Lower leg skin (tissue), 3 donors: ENCODE results near the gene CTSA.

Experiments used
- POLR2A ChIP-seq, 2 donors: fragments of 450-650 bp; IDR thresholded peaks; one replicate each; pipeline ENCODE4 v1.6.1; 2016 to 2017; ENCODE audit warnings: antibody characterized with exemption in 2 of 2, mild to moderate bottlenecking in 1 of 2, moderate library complexity in 1 of 2
- TF ChIP-seq, protein P1 (sequence below), 3 donors: fragments of 450-650 bp; IDR thresholded peaks; one replicate each; pipeline ENCODE4 v1.5.1; 2016; ENCODE audit warnings: antibody characterized with exemption in 3 of 3, mild to moderate bottlenecking in 3 of 3, moderate library complexity in 2 of 3

DNA sequence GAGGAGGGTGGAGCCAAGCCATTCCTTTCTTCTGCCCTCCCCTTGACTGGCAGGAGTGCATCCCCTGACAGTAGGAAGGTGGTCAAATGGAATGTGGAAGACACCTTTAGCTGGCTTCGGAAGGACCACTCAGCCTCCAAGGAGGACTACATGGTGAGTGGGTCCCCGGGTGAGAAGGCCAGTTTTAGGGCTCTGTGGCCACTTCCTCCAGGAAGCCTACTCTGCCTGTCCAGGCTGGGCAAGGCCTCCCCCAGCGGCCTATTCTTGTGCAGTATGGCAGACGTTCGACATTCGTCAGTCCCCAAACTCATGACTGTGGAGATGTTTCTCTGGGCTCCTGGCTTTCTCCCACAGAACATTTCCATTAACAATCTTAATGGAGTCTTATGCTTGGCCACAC lies 52.5 kb downstream of the CTSA start:
- no peak for TF ChIP-seq POLR2A (IDR thresholded peaks at IDR 0.05)
- TF ChIP-seq, protein P1, sequence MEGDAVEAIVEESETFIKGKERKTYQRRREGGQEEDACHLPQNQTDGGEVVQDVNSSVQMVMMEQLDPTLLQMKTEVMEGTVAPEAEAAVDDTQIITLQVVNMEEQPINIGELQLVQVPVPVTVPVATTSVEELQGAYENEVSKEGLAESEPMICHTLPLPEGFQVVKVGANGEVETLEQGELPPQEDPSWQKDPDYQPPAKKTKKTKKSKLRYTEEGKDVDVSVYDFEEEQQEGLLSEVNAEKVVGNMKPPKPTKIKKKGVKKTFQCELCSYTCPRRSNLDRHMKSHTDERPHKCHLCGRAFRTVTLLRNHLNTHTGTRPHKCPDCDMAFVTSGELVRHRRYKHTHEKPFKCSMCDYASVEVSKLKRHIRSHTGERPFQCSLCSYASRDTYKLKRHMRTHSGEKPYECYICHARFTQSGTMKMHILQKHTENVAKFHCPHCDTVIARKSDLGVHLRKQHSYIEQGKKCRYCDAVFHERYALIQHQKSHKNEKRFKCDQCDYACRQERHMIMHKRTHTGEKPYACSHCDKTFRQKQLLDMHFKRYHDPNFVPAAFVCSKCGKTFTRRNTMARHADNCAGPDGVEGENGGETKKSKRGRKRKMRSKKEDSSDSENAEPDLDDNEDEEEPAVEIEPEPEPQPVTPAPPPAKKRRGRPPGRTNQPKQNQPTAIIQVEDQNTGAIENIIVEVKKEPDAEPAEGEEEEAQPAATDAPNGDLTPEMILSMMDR (IDR thresholded peaks at IDR 0.05): no peak
